ENCODE results near the gene SLC26A4. TPM values are rescaled to one million over a fixed set of nuclear protein-coding genes. Genes with fewer than 3 reads are reported as not detected.

SLC26A4 gene
- total RNA-seq, 1 experiment from 2014 or later: 0.66 TPM

DNA sequence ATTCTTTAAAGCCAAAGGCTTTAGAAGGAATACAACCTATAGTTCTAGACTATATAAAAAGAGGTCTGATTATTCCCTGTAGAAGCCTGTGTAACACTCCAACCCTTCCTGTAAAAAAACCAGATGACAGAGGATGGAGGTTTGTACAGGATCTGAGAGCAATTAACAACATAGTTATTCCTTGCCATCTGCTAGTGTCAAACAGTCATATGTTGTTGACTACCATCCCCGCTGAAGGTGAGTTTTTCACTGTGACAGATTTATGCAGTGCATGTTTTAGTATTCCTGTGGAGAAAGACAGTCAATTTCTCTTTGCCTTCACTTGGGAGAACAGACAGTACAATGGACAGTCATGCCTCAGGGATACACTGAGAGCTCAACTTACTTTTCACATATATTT, 19.0 kb upstream of the SLC26A4 start:
- Histone ChIP-seq H3K27ac (ENCODE audit: low read depth, low read length) (no peak overlapping the region), H3K4me1 (ENCODE audit: control insufficient read depth in 1 of 2, insufficient read depth in 2 of 2, low read length in 2 of 2) (no peaks in the 10 kb centered on the region), H4K20me1 (ENCODE audit: insufficient read depth) (no peaks in the 10 kb centered on the region), H3K9ac (ENCODE audit: low read length) (no peak overlapping the region), H3K36me3 (ENCODE audit: control insufficient read depth in 1 of 2, insufficient read depth in 2 of 2, low read length in 2 of 2) (no peaks in the 10 kb centered on the region), H3K9me3 (ENCODE audit: control insufficient read depth in 1 of 2, insufficient read depth in 1 of 2, low read depth in 1 of 2, low read length in 2 of 2) (no peaks in the 10 kb centered on the region), H3K4me2 (ENCODE audit: low read length) (no peak overlapping the region), H3K9me2 (ENCODE audit: insufficient read depth) (no peaks in the 10 kb centered on the region), H3K79me2 (ENCODE audit: insufficient read depth, low read length) (no peaks in the 10 kb centered on the region), H2AFZ (ENCODE audit: low read depth, low read length, poor library complexity, severe bottlenecking) (no peak overlapping the region), H3K4me3 (replicated peaks in 1 of 2; ENCODE audit: low read depth in 1 of 2, low read length in 2 of 2) (no peak overlapping the region), H3K27me3 (ENCODE audit: insufficient read depth, low read length) (no peaks in the 10 kb centered on the region)
- BruUV-seq (replicated peaks): no TSS peak
- DNase-seq (ENCODE audit: low read depth, low spot score): no peak
- TF ChIP-seq, protein P1, sequence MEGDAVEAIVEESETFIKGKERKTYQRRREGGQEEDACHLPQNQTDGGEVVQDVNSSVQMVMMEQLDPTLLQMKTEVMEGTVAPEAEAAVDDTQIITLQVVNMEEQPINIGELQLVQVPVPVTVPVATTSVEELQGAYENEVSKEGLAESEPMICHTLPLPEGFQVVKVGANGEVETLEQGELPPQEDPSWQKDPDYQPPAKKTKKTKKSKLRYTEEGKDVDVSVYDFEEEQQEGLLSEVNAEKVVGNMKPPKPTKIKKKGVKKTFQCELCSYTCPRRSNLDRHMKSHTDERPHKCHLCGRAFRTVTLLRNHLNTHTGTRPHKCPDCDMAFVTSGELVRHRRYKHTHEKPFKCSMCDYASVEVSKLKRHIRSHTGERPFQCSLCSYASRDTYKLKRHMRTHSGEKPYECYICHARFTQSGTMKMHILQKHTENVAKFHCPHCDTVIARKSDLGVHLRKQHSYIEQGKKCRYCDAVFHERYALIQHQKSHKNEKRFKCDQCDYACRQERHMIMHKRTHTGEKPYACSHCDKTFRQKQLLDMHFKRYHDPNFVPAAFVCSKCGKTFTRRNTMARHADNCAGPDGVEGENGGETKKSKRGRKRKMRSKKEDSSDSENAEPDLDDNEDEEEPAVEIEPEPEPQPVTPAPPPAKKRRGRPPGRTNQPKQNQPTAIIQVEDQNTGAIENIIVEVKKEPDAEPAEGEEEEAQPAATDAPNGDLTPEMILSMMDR (IDR thresholded peaks at IDR 0.05 in 2 of 3, conservative IDR thresholded peaks at IDR 0.05 in 1 of 3; ENCODE audit: borderline replicate concordance in 1 of 3, insufficient read depth in 1 of 3, low read depth in 2 of 3, low read length in 2 of 3): no peak
- TF ChIP-seq ZNF274 (IDR thresholded peaks at IDR 0.05; ENCODE audit: low read depth, low read length): no peak
- CTCF ChIA-PET: no interaction called here
- POLR2A ChIA-PET: no interaction called here
- intact Hi-C loops (cut with micrococcal nuclease): no loop called here
- no peak for ATAC-seq
- RAD21 ChIA-PET (ENCODE audit: low non-redundant PET in 1 of 2, low total read pairs in 2 of 2, uncharacterized antibody in 2 of 2, unreplicated experiment in 2 of 2): no interaction called here

DNA sequence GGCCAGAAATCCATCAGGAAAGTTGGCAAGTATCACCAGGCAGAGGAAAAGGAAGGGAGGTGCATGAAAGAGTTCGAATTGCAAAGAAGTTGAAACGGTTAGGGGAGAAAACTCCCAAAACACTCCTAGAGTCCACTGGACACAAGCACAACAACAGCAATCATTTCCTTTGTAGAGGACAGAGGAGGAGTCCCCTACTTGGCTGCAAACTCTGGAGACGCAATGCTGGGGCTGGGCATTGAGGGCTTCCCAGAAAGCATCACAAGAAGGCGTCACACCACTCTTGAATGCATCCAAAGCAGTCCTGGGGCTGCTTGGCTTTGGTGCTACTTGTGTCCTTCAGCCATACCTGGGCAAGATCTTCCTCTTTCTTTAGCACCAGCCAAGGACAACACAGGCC, 18.1 kb upstream of the SLC26A4 start:
- BruUV-seq (replicated peaks): no TSS peak
- H3K27ac ChIP-seq (ENCODE audit: low read depth, low read length): no peak overlapping the region
- no peaks in the 10 kb centered on the region for H3K4me1 ChIP-seq (ENCODE audit: control insufficient read depth in 1 of 2, insufficient read depth in 2 of 2, low read length in 2 of 2)
- no peaks in the 10 kb centered on the region for H4K20me1 ChIP-seq (ENCODE audit: insufficient read depth)
- no peak overlapping the region for H3K4me2 ChIP-seq (ENCODE audit: low read length)
- ChIA-PET CTCF (no interaction called here), RAD21 (ENCODE audit: low non-redundant PET in 1 of 2, low total read pairs in 2 of 2, uncharacterized antibody in 2 of 2, unreplicated experiment in 2 of 2) (no interaction called here), POLR2A (no interaction called here)
- ATAC-seq: no peak
- intact Hi-C loops (cut with micrococcal nuclease): no loop called here
- H2AFZ ChIP-seq (ENCODE audit: low read depth, low read length, poor library complexity, severe bottlenecking): no peak overlapping the region
- H3K36me3 ChIP-seq (ENCODE audit: control insufficient read depth in 1 of 2, insufficient read depth in 2 of 2, low read length in 2 of 2): no peaks in the 10 kb centered on the region
- no peak for DNase-seq (ENCODE audit: low read depth, low spot score)
- H3K9ac ChIP-seq (ENCODE audit: low read length): no peak overlapping the region
- H3K4me3 ChIP-seq (replicated peaks in 1 of 2; ENCODE audit: low read depth in 1 of 2, low read length in 2 of 2): no peak overlapping the region
- H3K79me2 ChIP-seq (ENCODE audit: insufficient read depth, low read length): no peaks in the 10 kb centered on the region
- no peaks in the 10 kb centered on the region for H3K27me3 ChIP-seq (ENCODE audit: insufficient read depth, low read length)
- TF ChIP-seq POLR2AphosphoS5 (IDR thresholded peaks at IDR 0.05; ENCODE audit: low read depth, low read length) (no peak), ZNF274 (IDR thresholded peaks at IDR 0.05; ENCODE audit: low read depth, low read length) (no peak), EGR1 (IDR thresholded peaks at IDR 0.05; ENCODE audit: low read depth) (no peak), SRF (IDR thresholded peaks at IDR 0.05; ENCODE audit: low read depth) (no peak), FOSL1 (IDR thresholded peaks at IDR 0.05; ENCODE audit: low read depth) (no peak), ZFX (IDR thresholded peaks at IDR 0.05) (no peak), POLR2A (IDR thresholded peaks at IDR 0.05; ENCODE audit: borderline replicate concordance, extremely low read depth, insufficient read depth, insufficient read length) (no peak)
- TF ChIP-seq, protein P2, sequence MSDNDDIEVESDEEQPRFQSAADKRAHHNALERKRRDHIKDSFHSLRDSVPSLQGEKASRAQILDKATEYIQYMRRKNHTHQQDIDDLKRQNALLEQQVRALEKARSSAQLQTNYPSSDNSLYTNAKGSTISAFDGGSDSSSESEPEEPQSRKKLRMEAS (IDR thresholded peaks at IDR 0.05): no peak
- no peaks in the 10 kb centered on the region for H3K9me2 ChIP-seq (ENCODE audit: insufficient read depth)
- no peaks in the 10 kb centered on the region for H3K9me3 ChIP-seq (ENCODE audit: control insufficient read depth in 1 of 2, insufficient read depth in 1 of 2, low read depth in 1 of 2, low read length in 2 of 2)
